GM12873 (cell line): ENCODE results near the gene PPP1R14D.

Experiments used
- TF ChIP-seq, protein P1 (sequence below): IDR thresholded peaks from 2 replicates; pipeline ENCODE4 v1.5.1; 2012; ENCODE audit warnings: low read depth, mild to moderate bottlenecking, moderate library complexity, low read length, control low read depth; ENCODE audit not compliant: insufficient read depth; ENCODE audit errors: missing control alignments

Gene PPP1R14D

GRCh38 chr15:40796512-40796911 lies 32.0 kb downstream of the PPP1R14D start:
- TF ChIP-seq, protein P1, sequence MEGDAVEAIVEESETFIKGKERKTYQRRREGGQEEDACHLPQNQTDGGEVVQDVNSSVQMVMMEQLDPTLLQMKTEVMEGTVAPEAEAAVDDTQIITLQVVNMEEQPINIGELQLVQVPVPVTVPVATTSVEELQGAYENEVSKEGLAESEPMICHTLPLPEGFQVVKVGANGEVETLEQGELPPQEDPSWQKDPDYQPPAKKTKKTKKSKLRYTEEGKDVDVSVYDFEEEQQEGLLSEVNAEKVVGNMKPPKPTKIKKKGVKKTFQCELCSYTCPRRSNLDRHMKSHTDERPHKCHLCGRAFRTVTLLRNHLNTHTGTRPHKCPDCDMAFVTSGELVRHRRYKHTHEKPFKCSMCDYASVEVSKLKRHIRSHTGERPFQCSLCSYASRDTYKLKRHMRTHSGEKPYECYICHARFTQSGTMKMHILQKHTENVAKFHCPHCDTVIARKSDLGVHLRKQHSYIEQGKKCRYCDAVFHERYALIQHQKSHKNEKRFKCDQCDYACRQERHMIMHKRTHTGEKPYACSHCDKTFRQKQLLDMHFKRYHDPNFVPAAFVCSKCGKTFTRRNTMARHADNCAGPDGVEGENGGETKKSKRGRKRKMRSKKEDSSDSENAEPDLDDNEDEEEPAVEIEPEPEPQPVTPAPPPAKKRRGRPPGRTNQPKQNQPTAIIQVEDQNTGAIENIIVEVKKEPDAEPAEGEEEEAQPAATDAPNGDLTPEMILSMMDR = no peak

- TF ChIP-seq, protein P1 = no peak
Measured at GRCh38 chr15:40796041-40796440, 32.5 kb downstream of the PPP1R14D start.

DNA sequence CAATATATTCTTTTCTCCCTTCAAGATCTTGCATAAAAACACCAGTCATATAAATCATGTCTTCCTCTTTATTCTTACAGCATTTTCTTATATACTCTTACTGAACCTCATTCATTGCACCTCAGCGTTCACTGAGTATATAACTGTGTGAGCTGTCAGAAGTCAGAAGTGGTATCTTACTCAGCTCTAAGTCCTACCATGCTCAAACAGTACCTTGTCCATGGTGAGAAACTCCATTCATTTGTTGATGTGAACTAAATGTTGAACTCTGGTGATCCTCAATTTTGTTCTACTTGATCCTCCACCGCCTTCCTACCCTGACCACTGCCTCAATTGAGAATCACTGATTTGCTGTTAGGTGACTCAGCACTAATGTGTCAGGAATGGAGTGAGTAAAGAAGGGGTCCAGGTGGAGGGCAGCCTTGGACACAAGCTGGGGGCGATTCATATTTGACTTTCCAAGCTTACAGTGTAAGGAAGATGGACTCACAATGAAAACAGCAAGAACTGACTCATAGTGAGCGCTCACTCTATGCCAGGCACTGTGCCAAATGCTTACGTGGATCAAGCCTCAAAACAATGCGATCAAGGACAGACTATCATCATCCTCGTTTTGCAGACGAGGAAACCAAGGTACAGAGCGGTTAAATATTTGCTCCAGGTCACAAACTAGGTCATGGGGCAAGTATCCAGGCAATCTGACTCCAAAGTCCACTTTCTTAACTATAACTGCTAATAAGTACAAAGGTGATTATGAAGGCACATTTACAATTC lies 35.1 kb downstream of the PPP1R14D start:
- TF ChIP-seq, protein P1 = no peak

GRCh38 chr15:40792394-40792793 lies 36.1 kb downstream of the PPP1R14D start:
- TF ChIP-seq, protein P1 = no peak

DNA sequence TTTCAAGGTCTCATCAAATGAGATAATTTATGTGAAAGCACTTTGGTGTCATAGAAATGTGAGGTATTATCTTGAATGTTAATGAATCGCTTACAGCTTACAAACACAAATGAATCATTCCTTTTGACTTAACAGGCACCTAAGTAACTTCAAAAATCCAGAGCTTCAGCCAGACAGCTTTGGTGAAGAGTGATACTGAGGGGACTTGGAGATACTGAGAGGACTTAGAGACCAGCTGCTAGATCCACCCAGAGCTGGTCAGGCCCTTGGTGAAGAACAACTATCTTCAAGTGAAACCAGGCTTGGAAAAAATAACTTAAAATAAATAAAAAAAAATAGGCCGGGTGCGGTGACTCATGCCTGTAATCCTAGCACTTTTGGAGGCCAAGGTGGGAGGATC lies 37.8 kb downstream of the PPP1R14D start:
- TF ChIP-seq, protein P1 = no peak

DNA sequence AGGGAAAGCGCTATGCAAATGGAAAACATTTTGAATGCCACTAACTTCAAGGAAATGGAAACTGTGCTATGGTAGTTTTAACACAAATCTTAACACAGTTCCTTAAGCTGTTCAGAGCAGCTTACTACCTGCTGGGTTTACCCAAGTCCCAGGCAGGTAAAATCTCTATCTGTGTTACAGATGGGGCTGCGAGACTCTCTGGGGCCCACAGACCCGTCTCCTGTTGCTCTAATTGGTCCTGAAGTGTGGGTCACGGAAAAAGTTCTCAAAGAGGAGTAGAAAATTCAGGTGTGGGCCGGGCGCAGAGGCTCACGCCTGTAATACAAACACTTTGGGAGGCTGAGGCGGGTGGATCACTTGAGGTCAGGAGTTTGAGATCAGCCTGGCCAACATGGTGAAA lies 38.5 kb downstream of the PPP1R14D start:
- TF ChIP-seq, protein P1 = no peak

GRCh38 chr15:40789119-40789518 lies 39.4 kb downstream of the PPP1R14D start:
- TF ChIP-seq, protein P1 = no peak

DNA sequence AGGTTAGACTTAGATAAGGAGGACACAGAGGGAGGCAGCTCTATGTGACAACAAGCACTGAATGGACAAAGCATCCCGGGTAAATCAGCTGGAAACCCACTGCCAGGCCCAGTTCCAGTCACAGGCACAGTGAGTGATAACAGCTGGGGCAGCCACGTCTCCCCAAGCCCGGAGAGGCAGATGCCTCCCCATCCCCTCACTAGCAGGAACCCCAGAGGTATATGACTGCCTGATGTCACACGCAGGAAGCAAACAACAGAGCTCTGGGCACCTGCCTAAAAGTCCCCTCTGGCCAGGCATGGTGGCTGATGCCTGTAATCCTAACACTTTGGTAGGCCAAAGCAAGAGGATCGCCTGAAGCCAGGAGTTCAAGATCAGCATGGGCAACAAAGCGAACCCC lies 40.5 kb downstream of the PPP1R14D start:
- TF ChIP-seq, protein P1 = no peak
